Spleen (tissue), 7 donors: ENCODE measurements around the gene NCK2.
A peak's percentile ranks its signal among the peaks of the same experiment; 100 is the strongest.

ENCODE experiments used
- POLR2A ChIP-seq, 3 donors: fragments of 450-650 bp; IDR thresholded peaks; one replicate each; pipeline ENCODE4 v1.5.1; 2017; ENCODE audit warnings: antibody characterized with exemption in 3 of 3, mild to moderate bottlenecking in 1 of 3
- POLR2AphosphoS5 ChIP-seq, 3 donors: sonication (generic); formaldehyde crosslinking; IDR thresholded peaks; one replicate each; pipeline ENCODE4 v1.5.1; 2017; ENCODE audit warnings: antibody characterized with exemption in 3 of 3
- TF ChIP-seq, protein P1 (sequence below), 11 experiments: fragments of 200-600 bp in 7 of 11; fragments of 450-650 bp in 4 of 11; sonication (generic) in 4 of 11; IDR thresholded peaks in 8 of 11; conservative IDR thresholded peaks in 3 of 11; 1 replicate in 7 of 11; 2 replicates in 4 of 11; pipeline versions ENCODE4 v1.4.0 to v1.8.0; 2016 to 2021; ENCODE audit warnings: antibody characterized with exemption in 11 of 11, inconsistent platforms in 4 of 11, mild to moderate bottlenecking in 1 of 11
- donor health status: DM: no; HTN: no; CAD: no; lungs with moderate emphysema.
- donor health status: DM: no; HTN: no; CAD: no.
- donor health status: DM: no; HTN: no; CAD: no.

DNA sequence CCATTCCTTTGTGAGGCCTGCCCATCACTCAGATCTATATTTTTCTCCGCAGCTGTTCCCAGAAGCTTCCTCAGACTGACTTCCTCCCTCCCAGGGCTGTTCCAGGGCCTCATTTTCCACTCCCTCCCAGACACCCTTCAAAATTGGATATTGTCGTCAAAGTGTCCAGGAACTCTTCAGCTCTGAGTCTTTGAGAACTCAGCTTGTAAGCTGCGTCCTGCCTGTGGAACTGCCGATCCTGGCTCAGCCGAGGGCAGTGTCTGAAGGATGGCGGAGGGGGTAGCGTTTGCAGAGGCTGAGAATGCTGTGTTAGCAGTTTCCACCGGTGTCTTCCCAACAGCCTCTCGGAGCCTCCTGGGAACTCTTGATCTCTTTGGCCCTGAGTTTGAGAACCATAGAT is 27.1 kb downstream of the NCK2 start:
- no peak for TF ChIP-seq POLR2A (IDR thresholded peaks at IDR 0.05)
- TF ChIP-seq, protein P1, sequence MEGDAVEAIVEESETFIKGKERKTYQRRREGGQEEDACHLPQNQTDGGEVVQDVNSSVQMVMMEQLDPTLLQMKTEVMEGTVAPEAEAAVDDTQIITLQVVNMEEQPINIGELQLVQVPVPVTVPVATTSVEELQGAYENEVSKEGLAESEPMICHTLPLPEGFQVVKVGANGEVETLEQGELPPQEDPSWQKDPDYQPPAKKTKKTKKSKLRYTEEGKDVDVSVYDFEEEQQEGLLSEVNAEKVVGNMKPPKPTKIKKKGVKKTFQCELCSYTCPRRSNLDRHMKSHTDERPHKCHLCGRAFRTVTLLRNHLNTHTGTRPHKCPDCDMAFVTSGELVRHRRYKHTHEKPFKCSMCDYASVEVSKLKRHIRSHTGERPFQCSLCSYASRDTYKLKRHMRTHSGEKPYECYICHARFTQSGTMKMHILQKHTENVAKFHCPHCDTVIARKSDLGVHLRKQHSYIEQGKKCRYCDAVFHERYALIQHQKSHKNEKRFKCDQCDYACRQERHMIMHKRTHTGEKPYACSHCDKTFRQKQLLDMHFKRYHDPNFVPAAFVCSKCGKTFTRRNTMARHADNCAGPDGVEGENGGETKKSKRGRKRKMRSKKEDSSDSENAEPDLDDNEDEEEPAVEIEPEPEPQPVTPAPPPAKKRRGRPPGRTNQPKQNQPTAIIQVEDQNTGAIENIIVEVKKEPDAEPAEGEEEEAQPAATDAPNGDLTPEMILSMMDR (IDR thresholded peaks at IDR 0.05 in 8 of 11, conservative IDR thresholded peaks at IDR 0.05 in 3 of 11): no peak
- TF ChIP-seq POLR2AphosphoS5 (IDR thresholded peaks at IDR 0.05): peak in 2 of 3 donors; percentile 53 to 63
